H1 (cell line): Measurements from ENCODE around the gene MCC. TPM values are rescaled to one million over a fixed set of nuclear protein-coding genes. Genes with fewer than 3 reads are reported as not detected.

ENCODE experiments used
- CTCF ChIA-PET: fragments of 300-600 bp; sonication (Branson Sonifier 250); formaldehyde crosslinking; loops from one replicate; lab custom pipeline; 2021; ENCODE audit not compliant: partially characterized antibody; lab: Charles Lee
- POLR2A ChIA-PET: fragments of 300-600 bp; sonication (Branson Sonifier 250); formaldehyde crosslinking; loops from one replicate; lab custom pipeline; 2021; ENCODE audit warnings: inconsistent platforms; ENCODE audit not compliant: partially characterized antibody; lab: Charles Lee
- DNase-seq, 2 experiments: peaks; one replicate each; pipeline versions ENCODE4 v3.0.0 to v3.0.0-alpha.2; 2010 to 2022; ENCODE audit warnings: low spot score in 2 of 2, low read depth in 1 of 2, mixed read lengths in 1 of 2
- FAIRE-seq: peaks from 2 replicates; lab custom pipeline; 2011; peaks lifted over from hg19 to GRCh38; lab: Jason Lieb, UNC
- H2AFZ ChIP-seq: 2 replicates; pipeline ENCODE4 v1.8.1; 2012; ENCODE audit warnings: low read length, inconsistent platforms
- H2AK5ac ChIP-seq: 2 replicates; pipeline ENCODE4 v1.6.1; 2013; ENCODE audit warnings: low read depth, low read length
- H2BK120ac ChIP-seq: replicated peaks from 2 replicates; pipeline ENCODE3; 2013; ENCODE audit warnings: low read depth, low read length, inconsistent platforms
- H2BK12ac ChIP-seq: 2 replicates; pipeline ENCODE4 v1.6.1; 2013; ENCODE audit warnings: low read depth, low read length
- H2BK15ac ChIP-seq: 2 replicates; pipeline ENCODE4 v1.6.1; 2013; ENCODE audit warnings: low read length
- H2BK20ac ChIP-seq: 2 replicates; pipeline ENCODE4 v1.6.1; 2013; ENCODE audit warnings: low read length
- H2BK5ac ChIP-seq: 2 replicates; pipeline ENCODE4 v1.6.1; 2013; ENCODE audit warnings: low read depth, low read length
- H3K14ac ChIP-seq: 2 replicates; pipeline ENCODE4 v1.6.1; 2013; ENCODE audit warnings: inconsistent platforms; ENCODE audit not compliant: insufficient read length
- H3K18ac ChIP-seq: 2 replicates; pipeline ENCODE4 v1.6.1; 2013; ENCODE audit warnings: low read length; ENCODE audit errors: extremely low read depth
- H3K23ac ChIP-seq: 2 replicates; pipeline ENCODE4 v1.6.1; 2013; ENCODE audit warnings: inconsistent platforms; ENCODE audit not compliant: insufficient read length
- H3K23me2 ChIP-seq: 2 replicates; pipeline ENCODE4 v1.6.1; 2013; ENCODE audit warnings: low read depth, low read length
- H3K27ac ChIP-seq: 2 replicates; pipeline ENCODE4 v1.6.1; 2011; ENCODE audit warnings: low read depth, low read length, inconsistent platforms
- H3K27me3 ChIP-seq, 4 experiments: replicated peaks in 1 of 4; 1 replicate in 1 of 4; 2 replicates in 3 of 4; pipeline versions ENCODE4 v1.6.1 to v1.8.1; 2011 to 2013; ENCODE audit warnings: low read length in 3 of 4, mild to moderate bottlenecking in 3 of 4, inconsistent platforms in 2 of 4, mixed read lengths in 2 of 4, moderate library complexity in 1 of 4; ENCODE audit not compliant: control insufficient read depth in 3 of 4, insufficient read depth in 3 of 4; ENCODE audit errors: extremely low read depth in 1 of 4
- H3K36me3 ChIP-seq, 4 experiments: 2 replicates each; pipeline versions ENCODE4 v1.6.1 to v1.8.1; 2011 to 2013; ENCODE audit warnings: mild to moderate bottlenecking in 4 of 4, low read length in 3 of 4, moderate library complexity in 2 of 4, control low read depth in 1 of 4, inconsistent platforms in 1 of 4; ENCODE audit not compliant: insufficient read depth in 4 of 4, control insufficient read depth in 2 of 4
- H3K4ac ChIP-seq: replicated peaks from 2 replicates; pipeline ENCODE3; 2013; ENCODE audit warnings: low read length, low read depth, mixed read lengths, inconsistent platforms; ENCODE audit not compliant: insufficient read length
- H3K4me1 ChIP-seq, 4 experiments: replicated peaks in 1 of 4; 1 replicate in 1 of 4; 2 replicates in 3 of 4; pipeline versions ENCODE4 v1.6.1 to v1.8.1; 2011 to 2013; ENCODE audit warnings: low read length in 3 of 4, inconsistent platforms in 2 of 4, mixed read lengths in 1 of 4; ENCODE audit not compliant: insufficient read depth in 4 of 4, control insufficient read depth in 3 of 4
- H3K4me2 ChIP-seq, 2 experiments: 2 replicates each; pipeline versions ENCODE4 v1.6.1 to v1.8.1; 2011 to 2013; ENCODE audit warnings: low read depth in 2 of 2, low read length in 2 of 2, control low read depth in 1 of 2, inconsistent platforms in 1 of 2, mild to moderate bottlenecking in 1 of 2; ENCODE audit not compliant: insufficient read depth in 1 of 2
- H3K4me3 ChIP-seq, 4 experiments: fragments of 200-600, 300-600 bp in 1 of 4; sonication (generic), shearing (Covaris generic), sonication (Bioruptor Twin) in 1 of 4; 2 replicates each; pipeline versions ENCODE4 v1.5.1 to v1.8.1; 2011 to 2016; ENCODE audit warnings: low read length in 4 of 4, low read depth in 3 of 4, control low read depth in 2 of 4, inconsistent platforms in 2 of 4, mild to moderate bottlenecking in 2 of 4, mixed read lengths in 1 of 4, moderate library complexity in 1 of 4; ENCODE audit not compliant: insufficient read depth in 2 of 4; ENCODE audit errors: extremely low read depth in 1 of 4
- H3K56ac ChIP-seq: replicated peaks from 2 replicates; pipeline ENCODE3; 2013; ENCODE audit warnings: low read depth, mild to moderate bottlenecking, mixed read lengths, low read length, inconsistent platforms; ENCODE audit not compliant: insufficient read length
- H3K79me1 ChIP-seq: 2 replicates; pipeline ENCODE4 v1.6.1; 2013; ENCODE audit warnings: low read depth, low read length, control low read depth
- H3K79me2 ChIP-seq, 2 experiments: 2 replicates each; pipeline versions ENCODE4 v1.6.1 to v1.8.1; 2012 to 2013; ENCODE audit warnings: low read length in 2 of 2, mild to moderate bottlenecking in 2 of 2, inconsistent platforms in 1 of 2; ENCODE audit not compliant: insufficient read depth in 2 of 2, control insufficient read depth in 1 of 2
- H3K9ac ChIP-seq, 4 experiments: replicated peaks in 1 of 4; 1 replicate in 1 of 4; 2 replicates in 3 of 4; pipeline versions ENCODE4 v1.6.1 to v1.8.1; 2011 to 2013; ENCODE audit warnings: low read depth in 3 of 4, low read length in 3 of 4, control low read depth in 2 of 4, mild to moderate bottlenecking in 2 of 4, moderate library complexity in 2 of 4, inconsistent platforms in 1 of 4; ENCODE audit errors: extremely low read depth in 1 of 4
- H3K9me3 ChIP-seq, 2 experiments: 2 replicates each; pipeline versions ENCODE4 v1.6.1 to v1.8.1; 2012 to 2013; ENCODE audit warnings: mild to moderate bottlenecking in 2 of 2, moderate library complexity in 2 of 2, control low read depth in 1 of 2, inconsistent platforms in 1 of 2, low read depth in 1 of 2, low read length in 1 of 2, mixed read lengths in 1 of 2; ENCODE audit not compliant: insufficient read depth in 2 of 2
- H4K20me1 ChIP-seq, 2 experiments: replicated peaks in 1 of 2; 2 replicates each; pipeline versions ENCODE3 to v1.8.1; 2011 to 2013; ENCODE audit warnings: inconsistent platforms in 2 of 2, low read length in 2 of 2, mild to moderate bottlenecking in 1 of 2; ENCODE audit not compliant: insufficient read depth in 2 of 2, control insufficient read depth in 1 of 2
- H4K5ac ChIP-seq: 2 replicates; pipeline ENCODE4 v1.6.1; 2013; ENCODE audit warnings: low read length, low read depth, mixed read lengths, inconsistent platforms; ENCODE audit not compliant: insufficient read length
- H4K8ac ChIP-seq: 2 replicates; pipeline ENCODE4 v1.8.0; 2013; ENCODE audit warnings: mild to moderate bottlenecking, moderate library complexity, low read length, inconsistent platforms; ENCODE audit not compliant: insufficient read depth; ENCODE audit errors: extremely low read depth
- H4K91ac ChIP-seq: replicated peaks from 2 replicates; pipeline ENCODE3; 2013; ENCODE audit warnings: low read length, mixed read lengths, inconsistent platforms; ENCODE audit not compliant: insufficient read length
- BCL11A ChIP-seq, 2 experiments: IDR thresholded peaks; one replicate each; pipeline ENCODE4 v1.6.1; 2011; ENCODE audit warnings: low read depth in 2 of 2, low read length in 2 of 2, mild to moderate bottlenecking in 2 of 2
- CEBPB ChIP-seq: IDR thresholded peaks from 2 replicates; pipeline ENCODE4 v1.6.1; 2012; ENCODE audit warnings: low read depth, low read length
- CHD1 ChIP-seq: IDR thresholded peaks from 2 replicates; pipeline ENCODE4 v1.6.1; 2012; ENCODE audit warnings: low read depth, low read length, improper control_type of control experiment
- CTBP2 ChIP-seq: IDR thresholded peaks from 2 replicates; pipeline ENCODE4 v1.7.0; 2011; ENCODE audit warnings: borderline replicate concordance, mild to moderate bottlenecking, moderate library complexity, mixed read lengths, low read length; ENCODE audit not compliant: insufficient read depth, insufficient read length
- HDAC6 ChIP-seq: IDR thresholded peaks from one replicate; pipeline ENCODE4 v1.7.1; 2012; ENCODE audit warnings: low read depth, mild to moderate bottlenecking, inconsistent platforms, low read length, moderate library complexity
- JUN ChIP-seq: IDR thresholded peaks from 2 replicates; pipeline ENCODE4 v1.6.1; 2011; ENCODE audit warnings: low read depth, mild to moderate bottlenecking, improper control_type of control experiment, low read length
- JUND ChIP-seq: IDR thresholded peaks from 2 replicates; pipeline ENCODE4 v1.6.1; 2011; ENCODE audit warnings: mild to moderate bottlenecking, improper control_type of control experiment, low read length
- MAFK ChIP-seq: IDR thresholded peaks from 2 replicates; pipeline ENCODE4 v1.6.1; 2012; ENCODE audit warnings: low read depth, mild to moderate bottlenecking, improper control_type of control experiment, low read length
- MAX ChIP-seq: IDR thresholded peaks from 2 replicates; pipeline ENCODE4 v1.6.1; 2012; ENCODE audit warnings: inconsistent platforms
- RNF2 ChIP-seq: fragments of 200-900, 300-1000 bp; sonication (generic); IDR thresholded peaks from 2 replicates; pipeline ENCODE4 v1.7.1; 2016; ENCODE audit warnings: borderline replicate concordance, low read depth, mild to moderate bottlenecking, antibody characterized with exemption, low read length; ENCODE audit not compliant: poor library complexity, severe bottlenecking; ENCODE audit errors: missing control alignments
- RXRA ChIP-seq: IDR thresholded peaks from 2 replicates; pipeline ENCODE4 v1.6.1; 2011; ENCODE audit warnings: low read depth, mild to moderate bottlenecking, low read length, moderate library complexity; ENCODE audit not compliant: insufficient read depth
- TBP ChIP-seq: IDR thresholded peaks from 2 replicates; pipeline ENCODE4 v1.6.1; 2011; ENCODE audit warnings: low read depth, low read length, improper control_type of control experiment
- TCF12 ChIP-seq: IDR thresholded peaks from 2 replicates; pipeline ENCODE4 v1.6.1; 2011; ENCODE audit warnings: low read depth, mild to moderate bottlenecking, low read length
- YY1 ChIP-seq: IDR thresholded peaks from 2 replicates; pipeline ENCODE4 v1.6.1; 2011; ENCODE audit warnings: low read depth, mild to moderate bottlenecking, low read length
- WGBS, 2 experiments: shearing (Covaris generic) in 1 of 2; methylation state at CpG; one replicate each; pipeline versions ENCODE4 v1.1.6 to v1.1.7; 2013 to 2015; ENCODE audit warnings: low lambda C conversion rate in 2 of 2, mixed read lengths in 2 of 2, inconsistent platforms in 1 of 2, low coverage in 1 of 2, missing lambda C conversion rate in 1 of 2; ENCODE audit not compliant: insufficient replicate concordance in 2 of 2, insufficient coverage in 1 of 2, insufficient read length in 1 of 2; ENCODE audit errors: extremely low coverage in 1 of 2, missing lambda C conversion rate in 1 of 2; 5-methylcytosine and 5-hydroxymethylcytosine counted together
- polyA plus RNA-seq, 7 experiments: library from polyadenylated mRNA; depleted of rRNA in 3 of 7; stranded (reverse) in 5 of 7; unstranded in 2 of 7; fragments of >200 nt in 5 of 7; fragments of 200-250 nt in 2 of 7; gene quantifications; 1 replicate in 5 of 7; 2 replicates in 1 of 7; 4 replicates in 1 of 7; pipeline versions ENCODE4 v1.2.1 to v1.2.3, GENCODE V29; 2011 to 2013; ENCODE audit warnings: missing spikeins in 2 of 7, mixed read lengths in 2 of 7
- total RNA-seq: library from RNA; stranded (reverse); fragmentation: NEBNext Ultra II Directional; extraction: Animal tissue kit (Norgen Biotek cat#: 25700); gene quantifications from 2 replicates; pipeline ENCODE4 v1.2.1, GENCODE V29; 2021

The MCC gene
- total and polyA plus RNA-seq, 2 of the 8 experiments (the other 6 are each of a cell fraction or from before 2014, with no cell fraction given): 2.6 to 18.3 TPM

DNA sequence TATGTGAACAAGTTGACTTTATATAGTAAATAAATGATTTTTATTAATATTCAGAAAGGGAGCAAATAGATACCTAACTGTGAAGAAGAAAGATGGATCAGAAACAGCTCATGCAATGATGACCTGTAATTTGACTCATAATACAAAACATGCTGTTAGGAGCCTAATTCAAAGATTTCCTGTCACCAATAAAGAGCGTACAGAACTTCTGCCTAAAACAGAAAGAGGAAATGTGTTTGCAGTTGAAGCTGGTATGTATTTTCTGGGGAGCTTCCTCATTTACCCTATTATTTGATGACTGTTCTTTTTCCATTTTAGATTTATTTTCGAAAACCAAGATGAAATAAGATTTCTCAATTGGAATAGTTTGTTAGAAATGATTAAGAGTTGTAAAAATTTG, 36.7 kb upstream of the MCC start:
- no peak for FAIRE-seq
- no peak for TF ChIP-seq TCF12
- TF ChIP-seq BCL11A (IDR thresholded peaks at IDR 0.05; ENCODE audit: low read depth in 2 of 2, low read length in 2 of 2): no peak
- TF ChIP-seq HDAC6: no peak
- TF ChIP-seq YY1: no peak
- no peak for TF ChIP-seq CHD1
- no peak for TF ChIP-seq JUND
- TF ChIP-seq MAFK: no peak
- TF ChIP-seq MAX: no peak
- no peak for TF ChIP-seq CEBPB
- no peak for TF ChIP-seq JUN
- no peak for TF ChIP-seq CTBP2
- TF ChIP-seq RNF2: no peak
- TF ChIP-seq RXRA: no peak
- no peak for TF ChIP-seq TBP

More for the DNA sequence above, 36.7 kb upstream of the MCC start:
- Histone ChIP-seq H3K4me3 (no peak overlapping the region), H3K56ac (no peak overlapping the region), H2AK5ac (no peak overlapping the region), H3K4me1 (0 out of 7 replicates have a peak, but pooled peaks cover 0 to 2% (median 0%) of the 10 kb centered on the region in 4 experiments), H2BK5ac (no peak overlapping the region), H3K79me2 (peaks cover 0 to 6% of the 10 kb centered on the region in 2 experiments; a peak in 1 of 4 replicates), H2BK12ac (no peak overlapping the region), H2BK15ac (no peak overlapping the region), H3K4me2 (no peak overlapping the region), H3K9ac (no peak overlapping the region), H3K9me3 (peaks cover 0 to 7% of the 10 kb centered on the region in 2 experiments; a peak in 1 of 4 replicates), H2BK120ac (no peak overlapping the region), H4K20me1 (no peaks in the 10 kb centered on the region), H4K91ac (no peak overlapping the region), H3K4ac (no peak overlapping the region), H2AFZ (no peak overlapping the region), H3K27me3 (no peaks in the 10 kb centered on the region), H3K23me2 (no peaks in the 10 kb centered on the region), H3K18ac (no peak overlapping the region), H3K14ac (no peak overlapping the region), H3K79me1 (no peaks in the 10 kb centered on the region), H3K23ac (no peak overlapping the region), H3K36me3 (peaks cover 0 to 9% (median under 1%) of the 10 kb centered on the region in 4 experiments; a peak in 2 of 8 replicates), H3K27ac (no peak overlapping the region), H2BK20ac (no peak overlapping the region), H4K8ac (no peak overlapping the region), H4K5ac (no peak overlapping the region)
- 94% methylated on average over 2 of the region's 2 CpGs; no CpG with 5 or more reads in 1 of the 2 experiments for WGBS, 2 experiments
- DNase-seq: no peak
- POLR2A ChIA-PET: interaction anchor here (0.6 to 1.3 kb wide), 2 partner anchors 11 to 354 kb away, joined by 3 to 4 read pairs; no protein-coding TSS in a partner anchor
- CTCF ChIA-PET: interaction anchor here (0.6 to 0.7 kb wide), 2 partner anchors 528 to 835 kb away, joined by 3 read pairs; no protein-coding TSS in a partner anchor
